CD4-positive, alpha-beta T cell (primary cell): ENCODE results near the gene SERBP1. TPM values are rescaled to one million over a fixed set of nuclear protein-coding genes. Genes with fewer than 3 reads are reported as not detected.

ENCODE experiments used
- ATAC-seq: fragments of 200-7000 bp; cut with Tn5 transposase; one replicate; pipeline ENCODE4 v1.10.0; 2022; ENCODE audit warnings: mild to moderate bottlenecking; ENCODE audit not compliant: poor library complexity
- CTCF ChIA-PET: fragments of 350-600 bp; sonication (Branson Sonifier 250); formaldehyde crosslinking; loops from one replicate; lab custom pipeline; 2021; ENCODE audit warnings: antibody characterized with exemption, inconsistent platforms; lab: Charles Lee
- POLR2A ChIA-PET: fragments of 350-600 bp; sonication (Branson Sonifier 250); formaldehyde crosslinking; loops from one replicate; lab custom pipeline; 2021; ENCODE audit warnings: antibody characterized with exemption, inconsistent platforms; lab: Charles Lee
- DNase-seq, 14 experiments: peaks; one replicate each; pipeline ENCODE4 v3.0.0-alpha.2; 2013 to 2020; ENCODE audit warnings: mixed read lengths in 2 of 14
- H3K27ac ChIP-seq, 2 donors: one replicate each; pipeline versions ENCODE4 v1.5.1 to v1.7.0; 2013; ENCODE audit warnings: low read length in 2 of 2, low read depth in 1 of 2, mild to moderate bottlenecking in 1 of 2
- H3K27me3 ChIP-seq, 2 experiments: 1 replicate in 1 of 2; 2 replicates in 1 of 2; pipeline versions ENCODE4 v1.6.1 to v1.7.0; 2013; ENCODE audit warnings: low read length in 2 of 2, control low read depth in 1 of 2, mild to moderate bottlenecking in 1 of 2, moderate library complexity in 1 of 2; ENCODE audit not compliant: insufficient read depth in 2 of 2, control insufficient read depth in 1 of 2
- H3K36me3 ChIP-seq: one replicate; pipeline ENCODE4 v1.6.1; 2013; ENCODE audit warnings: low read length, control low read depth; ENCODE audit not compliant: insufficient read depth
- H3K4me1 ChIP-seq: one replicate; pipeline ENCODE4 v1.6.1; 2013; ENCODE audit warnings: low read length, control low read depth; ENCODE audit not compliant: insufficient read depth
- H3K4me3 ChIP-seq: one replicate; pipeline ENCODE4 v1.5.1; 2013; ENCODE audit warnings: mild to moderate bottlenecking, low read length, moderate library complexity
- H3K9me3 ChIP-seq, 2 experiments: 1 replicate in 1 of 2; 2 replicates in 1 of 2; pipeline versions ENCODE4 v1.6.1 to v1.7.0; 2013; ENCODE audit warnings: low read length in 2 of 2, mild to moderate bottlenecking in 2 of 2, control low read depth in 1 of 2, moderate library complexity in 1 of 2; ENCODE audit not compliant: control insufficient read depth in 1 of 2, insufficient read depth in 1 of 2
- H3K27ac Mint-ChIP-seq: one replicate; pipeline ENCODE4 v1.8.0; 2020; ENCODE audit warnings: mixed read lengths
- H3K27me3 Mint-ChIP-seq: one replicate; pipeline ENCODE4 v1.8.0; 2021; ENCODE audit warnings: mixed read lengths
- H3K36me3 Mint-ChIP-seq: one replicate; pipeline ENCODE4 v1.8.0; 2021; ENCODE audit warnings: low read depth, mixed read lengths
- H3K4me1 Mint-ChIP-seq: one replicate; pipeline ENCODE4 v1.8.0; 2021; ENCODE audit warnings: low read depth, mixed read lengths
- H3K4me3 Mint-ChIP-seq: one replicate; pipeline ENCODE4 v1.8.0; 2020; ENCODE audit warnings: mild to moderate bottlenecking, mixed read lengths
- H3K9me3 Mint-ChIP-seq: one replicate; pipeline ENCODE4 v1.8.0; 2020; ENCODE audit warnings: mixed read lengths
- intact Hi-C, 2 experiments: fragments of 100-400 bp; cut with DNase I in 1 of 2; cut with micrococcal nuclease in 1 of 2; formaldehyde crosslinking; loops; one replicate each; pipeline versions ENCODE4 v1.15.1 to v1.9.0; 2023 to 2025; cut with DNase I, micrococcal nuclease
- total RNA-seq, 174 experiments: library from RNA in 2 of 174; stranded (reverse) in 2 of 174; gene quantifications; one replicate each; pipeline ENCODE4 v1.2.3 and lab custom pipeline; 2021 to 2026
- TF ChIP-seq, protein P1 (sequence below): fragments of 200-600 bp; IDR thresholded peaks from one replicate; pipeline ENCODE4 v1.8.0; 2022; ENCODE audit warnings: antibody characterized with exemption, mild to moderate bottlenecking

SERBP1 gene
- total RNA-seq, 2 experiments from 2014 or later = 128 to 135 TPM

DNA sequence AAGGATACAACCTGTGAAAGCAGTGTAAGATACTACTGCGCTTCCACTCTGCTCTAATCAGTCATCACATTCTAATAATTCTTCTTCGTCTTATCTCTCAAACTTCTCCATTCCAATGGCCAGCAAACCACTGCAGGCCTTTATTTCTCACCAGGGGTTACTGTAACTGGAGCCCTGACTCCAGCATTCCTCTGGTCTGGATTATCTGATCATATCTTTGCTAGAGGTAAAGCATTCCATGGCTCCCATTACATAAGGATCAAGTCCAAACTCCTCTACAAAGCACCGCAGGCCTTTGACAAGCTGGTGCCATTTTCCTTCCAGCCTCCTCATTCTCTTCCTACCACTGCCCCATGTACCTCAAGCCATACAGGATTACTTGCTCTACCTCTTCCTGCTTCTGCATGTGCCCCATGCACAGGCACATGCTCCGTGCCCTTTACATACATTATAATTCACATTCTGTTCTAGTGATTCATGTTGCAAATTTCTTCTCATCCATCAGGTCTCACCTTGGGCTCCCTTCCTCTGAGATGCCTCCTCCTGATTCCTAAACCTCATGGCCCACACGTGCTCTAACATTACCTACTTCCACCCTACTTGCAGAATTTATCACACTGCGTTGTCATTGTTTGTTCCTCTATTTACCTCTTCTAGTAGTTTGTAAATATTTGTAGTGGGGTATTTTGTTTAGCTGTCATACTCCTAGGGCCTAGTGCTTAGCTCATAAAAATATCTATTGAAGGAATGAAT lies 9.3 kb upstream of the SERBP1 start:
- CTCF ChIA-PET = no interaction called here
- H3K9me3 Mint-ChIP-seq = no peaks in the 10 kb centered on the region
- DNase-seq = no peak
- ATAC-seq = no peak
- no peaks in the 10 kb centered on the region for H3K9me3 ChIP-seq
- H3K36me3 Mint-ChIP-seq = no peaks in the 10 kb centered on the region
- no peak overlapping the region for H3K4me3 Mint-ChIP-seq
- POLR2A ChIA-PET = no interaction called here
- no peaks in the 10 kb centered on the region for H3K27me3 Mint-ChIP-seq
- H3K27me3 ChIP-seq = no peaks in the 10 kb centered on the region
- H3K27ac ChIP-seq = no peak overlapping the region
- H3K4me3 ChIP-seq = no peak overlapping the region
- no peak overlapping the region for H3K27ac Mint-ChIP-seq
- TF ChIP-seq, protein P1, sequence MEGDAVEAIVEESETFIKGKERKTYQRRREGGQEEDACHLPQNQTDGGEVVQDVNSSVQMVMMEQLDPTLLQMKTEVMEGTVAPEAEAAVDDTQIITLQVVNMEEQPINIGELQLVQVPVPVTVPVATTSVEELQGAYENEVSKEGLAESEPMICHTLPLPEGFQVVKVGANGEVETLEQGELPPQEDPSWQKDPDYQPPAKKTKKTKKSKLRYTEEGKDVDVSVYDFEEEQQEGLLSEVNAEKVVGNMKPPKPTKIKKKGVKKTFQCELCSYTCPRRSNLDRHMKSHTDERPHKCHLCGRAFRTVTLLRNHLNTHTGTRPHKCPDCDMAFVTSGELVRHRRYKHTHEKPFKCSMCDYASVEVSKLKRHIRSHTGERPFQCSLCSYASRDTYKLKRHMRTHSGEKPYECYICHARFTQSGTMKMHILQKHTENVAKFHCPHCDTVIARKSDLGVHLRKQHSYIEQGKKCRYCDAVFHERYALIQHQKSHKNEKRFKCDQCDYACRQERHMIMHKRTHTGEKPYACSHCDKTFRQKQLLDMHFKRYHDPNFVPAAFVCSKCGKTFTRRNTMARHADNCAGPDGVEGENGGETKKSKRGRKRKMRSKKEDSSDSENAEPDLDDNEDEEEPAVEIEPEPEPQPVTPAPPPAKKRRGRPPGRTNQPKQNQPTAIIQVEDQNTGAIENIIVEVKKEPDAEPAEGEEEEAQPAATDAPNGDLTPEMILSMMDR = no peak
- H3K36me3 ChIP-seq = no peaks in the 10 kb centered on the region
- H3K4me1 ChIP-seq = no peaks in the 10 kb centered on the region
- H3K4me1 Mint-ChIP-seq = no peaks in the 10 kb centered on the region
- intact Hi-C loops = loop anchor here in 1 of 2 experiments (10.0 kb wide), 1 partner anchor 295 kb away; no protein-coding TSS in a partner anchor

DNA sequence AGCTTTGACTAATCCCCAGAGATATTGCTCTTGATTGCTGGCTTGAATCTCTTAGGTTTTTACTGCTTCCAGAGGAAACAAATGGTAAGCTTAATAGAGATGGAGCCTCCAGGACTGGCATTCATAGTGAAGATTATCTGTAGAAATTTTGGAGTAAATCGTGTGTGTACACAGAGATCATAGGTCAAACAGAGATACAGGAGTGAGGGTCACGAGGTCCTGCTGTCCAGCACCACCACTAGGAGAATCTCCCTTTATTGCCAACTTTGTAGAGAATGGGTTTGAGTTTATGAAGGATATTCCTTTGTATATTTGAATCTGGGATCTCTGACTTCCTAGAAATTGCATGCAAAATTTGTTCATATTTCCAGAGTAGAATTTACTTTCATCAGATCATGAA lies 7.8 kb upstream of the SERBP1 start:
- intact Hi-C loops = loop anchor here in 1 of 2 experiments (10.0 kb wide), 1 partner anchor 293 kb away; no protein-coding TSS in a partner anchor
- Histone ChIP-seq H3K9me3 (no peaks in the 10 kb centered on the region), H3K36me3 (no peaks in the 10 kb centered on the region), H3K4me1 (no peaks in the 10 kb centered on the region), H3K4me3 (no peak overlapping the region), H3K27me3 (no peaks in the 10 kb centered on the region), H3K27ac (no peak overlapping the region)
- ChIA-PET CTCF (interaction anchor here (0.9 kb wide), 1 partner anchor 226 kb away, joined by 3 read pairs; no protein-coding TSS in a partner anchor), POLR2A (interaction anchor here (0.8 kb wide), 1 partner anchor 12 kb away, joined by 4 read pairs; no protein-coding TSS in a partner anchor)
- TF ChIP-seq, protein P1 = no peak
- H3K4me1 Mint-ChIP-seq = peaks cover 11% of the 10 kb centered on the region
- H3K9me3 Mint-ChIP-seq = no peaks in the 10 kb centered on the region
- DNase-seq (no peak), ATAC-seq (no peak)
- no peak overlapping the region for H3K27ac Mint-ChIP-seq
- no peaks in the 10 kb centered on the region for H3K36me3 Mint-ChIP-seq
- H3K27me3 Mint-ChIP-seq = no peaks in the 10 kb centered on the region
- H3K4me3 Mint-ChIP-seq = no peak overlapping the region

DNA sequence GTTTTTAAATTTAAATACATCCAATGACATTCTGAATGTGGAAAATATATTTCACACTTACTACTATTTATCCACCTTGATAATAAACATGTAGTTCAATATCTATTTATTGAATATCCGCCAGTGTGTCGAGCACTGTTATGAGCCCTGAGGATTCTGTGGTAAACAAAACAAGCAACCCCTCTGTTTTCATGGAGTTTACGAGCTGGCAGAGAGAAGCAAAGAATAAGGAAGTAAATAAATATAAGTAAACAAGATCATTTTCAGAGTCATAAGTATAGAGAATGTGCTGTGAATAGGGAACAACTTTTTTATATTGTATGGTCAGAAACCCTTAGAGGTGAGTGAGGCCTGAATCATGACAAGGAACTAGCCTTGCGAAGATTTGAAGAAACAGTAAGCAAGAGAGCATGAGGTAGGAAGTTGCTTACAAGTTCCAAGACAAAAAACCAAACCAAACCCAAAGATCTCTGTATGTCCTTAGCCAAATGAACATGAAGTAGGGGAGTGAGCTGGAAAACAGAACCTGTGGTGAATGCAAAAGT lies 6.4 kb upstream of the SERBP1 start:
- TF ChIP-seq, protein P1 = no peak
- H3K27me3 ChIP-seq = no peaks in the 10 kb centered on the region
- CTCF ChIA-PET = no interaction called here

More for the DNA sequence above, 6.4 kb upstream of the SERBP1 start:
- ATAC-seq (no peak), DNase-seq (no peak)
- H3K27me3 Mint-ChIP-seq = no peaks in the 10 kb centered on the region
- no peak overlapping the region for H3K4me3 Mint-ChIP-seq
- no peak overlapping the region for H3K27ac Mint-ChIP-seq
- H3K4me1 Mint-ChIP-seq = peaks cover 18% of the 10 kb centered on the region
- peaks cover 4% of the 10 kb centered on the region for H3K4me1 ChIP-seq
- H3K4me3 ChIP-seq = no peak overlapping the region
- no peaks in the 10 kb centered on the region for H3K36me3 Mint-ChIP-seq
- H3K27ac ChIP-seq = no peak overlapping the region
- H3K9me3 ChIP-seq = no peaks in the 10 kb centered on the region
- no peaks in the 10 kb centered on the region for H3K36me3 ChIP-seq
- H3K9me3 Mint-ChIP-seq = no peaks in the 10 kb centered on the region
- intact Hi-C loops = loop anchor here in 1 of 2 experiments (10.0 kb wide), 1 partner anchor 292 kb away; no protein-coding TSS in a partner anchor
- POLR2A ChIA-PET = no interaction called here
